AG09309 (cell line): ENCODE data around the gene MAS1L.
"Not testable (repeated sequence)": the region's sequence is repeated elsewhere in the genome, so short reads cannot be mapped to it uniquely, and the experiment has no call there.

Experiments
- DNase-seq: peaks from one replicate; pipeline ENCODE4 v3.0.0-alpha.2; 2010; ENCODE audit warnings: low read depth
- H3K4me3 ChIP-seq: 2 replicates; pipeline ENCODE4 v1.5.1; 2011; ENCODE audit warnings: mild to moderate bottlenecking, low read depth, low read length, moderate library complexity; ENCODE audit not compliant: control insufficient read depth
- TF ChIP-seq, protein P1 (sequence below): IDR thresholded peaks from 2 replicates; pipeline ENCODE4 v1.5.1; 2011; ENCODE audit warnings: mild to moderate bottlenecking, low read depth, low read length, inconsistent platforms; ENCODE audit not compliant: insufficient read depth, control insufficient read depth; ENCODE audit errors: missing control alignments

Gene MAS1L

DNA sequence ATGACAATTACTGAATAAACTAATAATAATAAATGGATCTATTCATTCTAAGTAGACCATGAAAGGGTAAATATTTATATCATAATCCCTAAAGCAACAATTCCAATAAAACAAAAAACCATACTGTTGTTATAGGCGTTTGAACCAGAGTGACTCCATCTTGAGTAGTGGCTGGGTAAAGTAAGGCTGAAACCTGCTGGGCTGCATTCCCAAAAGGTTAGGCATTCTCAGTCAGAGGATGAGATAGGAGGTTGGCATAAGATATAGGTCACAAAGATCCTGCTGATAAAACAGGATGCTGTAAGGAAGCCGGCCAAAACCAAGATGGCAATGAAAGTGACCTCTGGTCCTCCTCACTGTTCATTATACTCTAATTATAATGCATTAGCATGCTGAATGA is 22.5 kb downstream of the MAS1L start:
- TF ChIP-seq, protein P1, sequence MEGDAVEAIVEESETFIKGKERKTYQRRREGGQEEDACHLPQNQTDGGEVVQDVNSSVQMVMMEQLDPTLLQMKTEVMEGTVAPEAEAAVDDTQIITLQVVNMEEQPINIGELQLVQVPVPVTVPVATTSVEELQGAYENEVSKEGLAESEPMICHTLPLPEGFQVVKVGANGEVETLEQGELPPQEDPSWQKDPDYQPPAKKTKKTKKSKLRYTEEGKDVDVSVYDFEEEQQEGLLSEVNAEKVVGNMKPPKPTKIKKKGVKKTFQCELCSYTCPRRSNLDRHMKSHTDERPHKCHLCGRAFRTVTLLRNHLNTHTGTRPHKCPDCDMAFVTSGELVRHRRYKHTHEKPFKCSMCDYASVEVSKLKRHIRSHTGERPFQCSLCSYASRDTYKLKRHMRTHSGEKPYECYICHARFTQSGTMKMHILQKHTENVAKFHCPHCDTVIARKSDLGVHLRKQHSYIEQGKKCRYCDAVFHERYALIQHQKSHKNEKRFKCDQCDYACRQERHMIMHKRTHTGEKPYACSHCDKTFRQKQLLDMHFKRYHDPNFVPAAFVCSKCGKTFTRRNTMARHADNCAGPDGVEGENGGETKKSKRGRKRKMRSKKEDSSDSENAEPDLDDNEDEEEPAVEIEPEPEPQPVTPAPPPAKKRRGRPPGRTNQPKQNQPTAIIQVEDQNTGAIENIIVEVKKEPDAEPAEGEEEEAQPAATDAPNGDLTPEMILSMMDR: no peak
- H3K4me3 ChIP-seq: no peak overlapping the region
- no peak for DNase-seq

DNA sequence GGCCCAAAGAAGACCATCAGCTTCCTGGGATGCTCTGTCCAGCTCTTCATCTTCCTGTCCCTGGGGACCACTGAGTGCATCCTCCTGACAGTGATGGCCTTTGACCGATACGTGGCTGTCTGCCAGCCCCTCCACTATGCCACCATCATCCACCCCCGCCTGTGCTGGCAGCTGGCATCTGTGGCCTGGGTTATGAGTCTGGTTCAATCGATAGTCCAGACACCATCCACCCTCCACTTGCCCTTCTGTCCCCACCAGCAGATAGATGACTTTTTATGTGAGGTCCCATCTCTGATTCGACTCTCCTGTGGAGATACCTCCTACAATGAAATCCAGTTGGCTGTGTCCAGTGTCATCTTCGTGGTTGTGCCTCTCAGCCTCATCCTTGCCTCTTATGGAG is 25.7 kb downstream of the MAS1L start:
- TF ChIP-seq, protein P1: no peak

DNA sequence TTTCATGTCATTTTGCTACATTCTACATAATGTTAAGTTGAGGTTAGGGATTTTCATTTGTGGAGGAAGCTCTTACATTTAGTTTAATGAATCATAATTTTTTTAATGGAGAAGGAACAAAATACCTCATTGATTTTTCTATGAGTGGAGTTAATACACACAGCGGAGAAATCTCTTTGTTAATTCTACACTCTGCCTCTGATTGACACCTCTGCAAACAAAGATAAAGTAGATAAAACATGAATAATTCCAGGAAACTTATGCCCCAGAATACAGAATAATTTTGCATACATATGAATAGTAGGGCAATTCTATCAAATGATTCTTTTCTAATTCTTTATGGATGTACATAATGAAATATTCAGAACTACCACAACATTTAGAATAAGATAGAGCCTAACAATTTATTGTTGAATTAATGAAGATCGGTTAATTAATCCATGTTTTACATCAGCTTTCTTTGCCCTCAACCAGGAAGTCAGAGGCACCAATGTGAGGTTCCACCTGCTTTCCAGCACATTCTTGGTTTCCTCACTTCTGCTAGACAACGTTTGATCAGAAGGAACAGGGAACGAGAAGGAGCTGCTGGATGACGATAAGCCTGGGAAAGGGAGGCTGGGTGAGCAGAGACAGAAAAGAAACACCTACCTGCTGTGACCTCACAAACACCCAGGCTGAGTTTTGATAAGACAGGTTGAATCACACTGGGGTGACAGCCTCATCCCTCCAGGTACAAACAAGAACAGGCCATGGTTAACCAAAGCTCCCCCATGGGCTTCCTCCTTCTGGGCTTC is 26.5 kb downstream of the MAS1L start:
- DNase-seq: no peak
- H3K4me3 ChIP-seq: no peak overlapping the region
- TF ChIP-seq, protein P1: no peak

More for the DNA sequence above, 25.7 kb downstream of the MAS1L start:
- no peak overlapping the region for H3K4me3 ChIP-seq
- no peak for DNase-seq

DNA sequence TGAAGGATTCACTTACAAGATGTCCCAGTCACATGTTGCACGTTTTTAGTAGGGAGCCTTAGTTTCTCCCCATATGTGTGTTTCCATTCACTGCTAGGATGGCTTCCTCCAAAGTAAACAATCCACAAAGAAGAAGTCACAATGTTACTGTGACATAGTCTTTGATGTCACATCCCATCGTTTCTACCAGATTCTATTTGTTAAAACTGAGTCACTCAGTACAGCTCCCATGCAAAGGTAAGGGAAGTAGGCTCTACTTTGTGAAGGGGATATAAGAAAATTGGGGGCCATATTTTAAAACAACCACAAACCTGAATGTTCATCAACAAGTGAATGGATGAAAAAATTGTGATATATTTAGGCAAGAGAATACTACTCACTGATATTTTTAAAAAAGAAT is 30.8 kb downstream of the MAS1L start, which contains the start of the genes OR11A1 and OR2H1:
Gene OR11A1, minus strand, starts transcription at position 101 of the 400 bp plus-strand sequence. CDS start 29,430 bp downstream, outside the sequence.
Gene OR2H1, plus strand, starts transcription at position 185 of the 400 bp plus-strand sequence. CDS start 4,615 bp downstream, outside the sequence.
- DNase-seq: no peak

DNA sequence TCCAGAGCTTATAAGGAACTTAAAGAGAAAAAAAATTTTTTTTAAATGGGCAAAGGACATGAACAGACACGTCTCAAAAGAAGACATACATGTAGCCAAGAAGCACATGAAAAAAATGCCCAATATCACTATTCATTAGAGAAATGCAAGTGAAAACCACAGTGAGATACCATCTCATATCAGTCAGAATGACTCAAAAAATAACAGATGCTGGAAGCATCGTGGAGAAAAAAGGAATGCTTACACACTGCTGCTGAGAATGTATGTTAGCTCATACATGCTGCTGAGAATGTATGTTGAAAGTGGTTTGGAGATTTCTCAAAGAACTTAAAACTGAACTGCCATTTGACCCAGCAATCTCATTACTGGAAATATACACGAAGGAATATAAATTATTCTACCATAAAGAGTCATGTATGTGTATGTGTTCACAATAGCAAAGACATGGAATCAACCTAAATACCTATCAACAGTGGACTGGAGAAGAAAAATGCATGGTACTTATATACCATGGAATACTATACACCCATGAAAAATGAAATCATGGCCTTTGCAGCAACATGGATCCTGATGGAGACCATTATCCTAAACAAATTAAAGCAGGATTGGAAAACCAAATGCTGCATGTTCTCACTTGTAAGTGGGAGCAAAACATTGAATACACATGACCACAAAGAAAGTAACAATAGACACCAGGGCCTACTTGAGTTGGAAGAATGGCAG is 36.1 kb downstream of the MAS1L start:
- no peak overlapping the region for H3K4me3 ChIP-seq
- DNase-seq: no peak
- TF ChIP-seq, protein P1: no peak

More for the DNA sequence above, 30.8 kb downstream of the MAS1L start, which contains the start of the genes OR11A1 and OR2H1:
- TF ChIP-seq, protein P1: no peak
- no peak within 1 kb of the TSS for H3K4me3 ChIP-seq

DNA sequence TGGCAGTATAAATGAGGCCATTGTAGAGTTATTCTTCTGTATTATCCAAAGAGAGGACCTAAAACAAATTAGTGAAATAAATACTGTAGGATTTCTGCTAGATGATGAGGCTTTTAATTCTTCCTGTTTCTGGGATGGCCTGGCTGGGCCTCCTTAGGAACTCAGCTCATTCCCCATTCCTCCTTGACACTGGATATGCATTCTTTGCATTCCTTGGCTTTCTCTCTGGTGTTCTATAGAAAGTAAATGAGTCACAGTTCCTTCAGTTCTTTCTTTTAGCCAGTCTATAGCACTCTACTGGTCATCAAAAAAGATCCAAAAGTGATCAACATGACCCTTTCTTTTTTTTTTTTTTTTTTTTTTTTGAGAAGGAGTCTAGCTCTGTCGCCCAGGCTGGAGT is 40.1 kb downstream of the MAS1L start:
- H3K4me3 ChIP-seq: no peak overlapping the region
- TF ChIP-seq, protein P1: no peak
- no peak for DNase-seq

DNA sequence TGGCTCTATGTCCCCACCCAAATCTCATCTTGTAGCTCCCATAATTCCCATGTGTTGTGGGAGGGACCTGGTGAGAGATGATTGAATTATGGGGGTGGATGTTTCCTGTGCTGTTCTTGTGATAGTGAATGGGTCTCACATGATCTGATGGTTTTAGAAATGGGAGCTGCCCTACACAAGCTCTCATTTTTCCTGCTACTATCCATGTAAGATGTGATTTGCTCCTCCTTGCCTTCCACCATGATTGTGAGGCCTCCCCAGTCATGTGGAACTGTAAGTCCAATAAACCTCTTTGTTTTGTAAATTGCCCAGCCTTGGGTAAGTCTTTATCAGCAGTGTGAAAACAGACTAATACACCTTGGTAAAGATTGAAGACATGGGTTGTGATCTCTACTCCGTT is 43.7 kb downstream of the MAS1L start:
- not testable (repeated sequence) for DNase-seq, H3K4me3 ChIP-seq
